Fibroblast of lung (primary cell): ENCODE data around the gene ZCCHC2. TPM values are rescaled to one million over a fixed set of nuclear protein-coding genes. Genes with fewer than 3 reads are reported as not detected.

Experiments
- DNase-seq, 2 donors: peaks; one replicate each; pipeline versions ENCODE4 v3.0.0 to v3.0.0-alpha.2; 2010; ENCODE audit warnings: low read depth in 2 of 2
- H2AFZ ChIP-seq: 2 replicates; pipeline ENCODE4 v1.5.1; 2012; ENCODE audit warnings: low read length, control low read depth, inconsistent platforms
- H3K27ac ChIP-seq: 2 replicates; pipeline ENCODE4 v1.5.1; 2011; ENCODE audit warnings: low read length, control low read depth; ENCODE audit not compliant: insufficient read depth
- H3K27me3 ChIP-seq: 2 replicates; pipeline ENCODE4 v1.5.1; 2011; ENCODE audit warnings: mild to moderate bottlenecking, low read length; ENCODE audit not compliant: control insufficient read depth, insufficient read depth
- H3K36me3 ChIP-seq: 2 replicates; pipeline ENCODE4 v1.5.1; 2011; ENCODE audit warnings: low read length; ENCODE audit not compliant: control insufficient read depth, insufficient read depth
- H3K4me1 ChIP-seq: 2 replicates; pipeline ENCODE4 v1.5.1; 2011; ENCODE audit warnings: low read length; ENCODE audit not compliant: control insufficient read depth, insufficient read depth; ENCODE audit errors: extremely low read depth
- H3K4me2 ChIP-seq: 2 replicates; pipeline ENCODE4 v1.5.1; 2011; ENCODE audit warnings: low read length, control low read depth; ENCODE audit not compliant: insufficient read depth; ENCODE audit errors: extremely low read depth
- H3K4me3 ChIP-seq, 4 experiments: fragments of 200-600 bp in 1 of 4; sonication (generic) in 1 of 4; replicated peaks in 1 of 4; 2 replicates each; pipeline ENCODE4 v1.5.1; 2011 to 2016; ENCODE audit warnings: low read length in 4 of 4, low read depth in 3 of 4, mild to moderate bottlenecking in 3 of 4, control low read depth in 2 of 4, inconsistent platforms in 1 of 4, mixed read lengths in 1 of 4; ENCODE audit not compliant: insufficient read depth in 1 of 4; ENCODE audit errors: control extremely low read depth in 1 of 4
- H3K79me2 ChIP-seq: 2 replicates; pipeline ENCODE4 v1.5.1; 2012; ENCODE audit warnings: mild to moderate bottlenecking, low read length, inconsistent platforms; ENCODE audit not compliant: control insufficient read depth, insufficient read depth
- H3K9ac ChIP-seq: 2 replicates; pipeline ENCODE4 v1.5.1; 2011; ENCODE audit warnings: mild to moderate bottlenecking, low read length, control low read depth; ENCODE audit not compliant: insufficient read depth
- H3K9me3 ChIP-seq: 2 replicates; pipeline ENCODE4 v1.5.1; 2012; ENCODE audit warnings: low read depth, low read length; ENCODE audit not compliant: control insufficient read depth, insufficient read depth
- H4K20me1 ChIP-seq: 2 replicates; pipeline ENCODE4 v1.5.1; 2011; ENCODE audit warnings: low read length; ENCODE audit not compliant: control insufficient read depth, insufficient read depth; ENCODE audit errors: extremely low read depth
- CTCF ChIP-seq, 2 donors: IDR thresholded peaks in 1 of 2; conservative IDR thresholded peaks in 1 of 2; 1 replicate in 1 of 2; 2 replicates in 1 of 2; pipeline ENCODE4 v1.5.1; 2011 to 2012; ENCODE audit warnings: low read length in 2 of 2, control low read depth in 1 of 2, inconsistent platforms in 1 of 2, low read depth in 1 of 2, mild to moderate bottlenecking in 1 of 2
- EZH2 ChIP-seq: IDR thresholded peaks from 2 replicates; pipeline ENCODE4 v1.5.1; 2012; ENCODE audit warnings: low read length, control low read depth, mild to moderate bottlenecking; ENCODE audit errors: missing control alignments
- polyA plus RNA-seq, 2 donors: library from polyadenylated mRNA; depleted of rRNA in 1 of 2; stranded (reverse) in 1 of 2; unstranded in 1 of 2; fragments of >200 nt; gene quantifications; 2 replicates each; pipeline ENCODE4 v1.2.1, GENCODE V29; 2011 to 2012; ENCODE audit warnings: missing spikeins in 1 of 2
- total RNA-seq: library from RNA; depleted of rRNA; stranded (reverse); fragments of >200 nt; gene quantifications from 2 replicates; pipeline ENCODE4 v1.2.1, GENCODE V29; 2014

The ZCCHC2 gene
- total and polyA plus RNA-seq, 2 donors (not counting 1 experiment from before 2014, with no cell fraction given), result 5.3 to 10.9 TPM

GRCh38 chr18:62509779-62510178, 13.0 kb upstream of the ZCCHC2 start:
- TF ChIP-seq CTCF (conservative IDR thresholded peaks at IDR 0.05 in 1 of 2, IDR thresholded peaks at IDR 0.05 in 1 of 2; ENCODE audit: low read depth in 1 of 2, low read length in 2 of 2), result no peak
- no peak overlapping the region for H3K27ac ChIP-seq
- peaks cover 3% of the 10 kb centered on the region for H3K4me1 ChIP-seq
- no peak for DNase-seq
- no peaks in the 10 kb centered on the region for H3K79me2 ChIP-seq
- H3K4me3 ChIP-seq, result no peak overlapping the region
- no peaks in the 10 kb centered on the region for H3K27me3 ChIP-seq
- H3K36me3 ChIP-seq, result no peaks in the 10 kb centered on the region
- no peaks in the 10 kb centered on the region for H4K20me1 ChIP-seq
- no peaks in the 10 kb centered on the region for H3K9me3 ChIP-seq
- H2AFZ ChIP-seq, result no peak overlapping the region
- no peak overlapping the region for H3K4me2 ChIP-seq
- no peak overlapping the region for H3K9ac ChIP-seq

GRCh38 chr18:62510789-62511188, 12.0 kb upstream of the ZCCHC2 start:
- no peak for DNase-seq

GRCh38 chr18:62512532-62512931, 10.3 kb upstream of the ZCCHC2 start:
- no peak overlapping the region for H3K4me3 ChIP-seq
- TF ChIP-seq EZH2 (no peak), CTCF (conservative IDR thresholded peaks at IDR 0.05 in 1 of 2, IDR thresholded peaks at IDR 0.05 in 1 of 2; ENCODE audit: low read depth in 1 of 2, low read length in 2 of 2) (no peak)
- DNase-seq, result no peak
- H3K27ac ChIP-seq, result no peak overlapping the region
- no peaks in the 10 kb centered on the region for H3K27me3 ChIP-seq
- no peak overlapping the region for H3K9ac ChIP-seq
- no peaks in the 10 kb centered on the region for H3K36me3 ChIP-seq
- H3K4me1 ChIP-seq, result no peaks in the 10 kb centered on the region
- H3K9me3 ChIP-seq, result no peaks in the 10 kb centered on the region
- no peak overlapping the region for H3K4me2 ChIP-seq
- no peak overlapping the region for H2AFZ ChIP-seq
- no peaks in the 10 kb centered on the region for H3K79me2 ChIP-seq
- no peaks in the 10 kb centered on the region for H4K20me1 ChIP-seq

More at GRCh38 chr18:62510789-62511188, 12.0 kb upstream of the ZCCHC2 start:
- no peak overlapping the region for H3K4me2 ChIP-seq
- no peaks in the 10 kb centered on the region for H3K9me3 ChIP-seq
- H3K4me3 ChIP-seq, result no peak overlapping the region
- H3K9ac ChIP-seq, result no peak overlapping the region
- no peak overlapping the region for H2AFZ ChIP-seq
- no peak for TF ChIP-seq CTCF (conservative IDR thresholded peaks at IDR 0.05 in 1 of 2, IDR thresholded peaks at IDR 0.05 in 1 of 2; ENCODE audit: low read depth in 1 of 2, low read length in 2 of 2)
- TF ChIP-seq EZH2, result no peak
- no peaks in the 10 kb centered on the region for H3K36me3 ChIP-seq
- H3K27me3 ChIP-seq, result no peaks in the 10 kb centered on the region
- H3K27ac ChIP-seq, result no peak overlapping the region
- H4K20me1 ChIP-seq, result no peaks in the 10 kb centered on the region
- H3K79me2 ChIP-seq, result no peaks in the 10 kb centered on the region
- H3K4me1 ChIP-seq, result peaks cover 2% of the 10 kb centered on the region
